ENCODE data around the gene ZNF526.
"Not testable (repeated sequence)": the region's sequence is repeated elsewhere in the genome, so short reads cannot be mapped to it uniquely, and the experiment has no call there.

Gene ZNF526

DNA sequence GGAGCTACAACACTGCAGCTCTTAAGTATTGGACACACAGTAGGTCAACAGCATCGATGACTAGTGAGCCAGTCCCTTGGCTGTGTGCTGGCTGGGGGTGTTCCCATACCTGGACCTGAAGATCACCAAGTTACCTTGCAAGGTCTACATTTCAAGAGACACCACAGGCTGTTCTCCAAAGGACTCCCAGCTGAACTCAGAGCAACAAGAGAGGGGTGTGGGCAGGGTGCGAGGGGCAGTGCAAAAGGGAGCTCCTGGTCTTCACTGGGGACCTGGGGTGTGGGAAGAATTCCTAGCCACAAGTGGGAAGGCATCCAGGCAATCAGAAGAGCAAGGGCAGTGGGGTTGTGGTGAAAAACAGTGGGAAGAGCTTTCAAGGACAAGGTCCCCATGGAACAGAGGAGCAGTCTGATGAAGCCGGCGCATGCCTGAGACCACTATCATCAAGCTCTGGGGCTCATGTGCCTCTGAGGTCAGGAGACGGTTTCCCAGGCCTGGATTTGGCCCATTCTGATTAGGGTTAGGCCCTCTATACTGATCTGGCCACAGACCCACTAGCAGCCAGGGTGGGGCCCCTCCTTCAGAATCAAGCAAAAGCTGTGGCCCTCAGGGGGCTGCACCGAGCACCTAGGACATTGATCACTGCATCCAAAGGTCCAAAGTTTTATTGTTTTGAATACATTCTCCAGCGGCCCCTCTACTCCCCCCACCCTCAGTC lies 27.0 kb downstream of the ZNF526 start:
- no peak for DNase-seq (ENCODE audit: low read depth)

DNA sequence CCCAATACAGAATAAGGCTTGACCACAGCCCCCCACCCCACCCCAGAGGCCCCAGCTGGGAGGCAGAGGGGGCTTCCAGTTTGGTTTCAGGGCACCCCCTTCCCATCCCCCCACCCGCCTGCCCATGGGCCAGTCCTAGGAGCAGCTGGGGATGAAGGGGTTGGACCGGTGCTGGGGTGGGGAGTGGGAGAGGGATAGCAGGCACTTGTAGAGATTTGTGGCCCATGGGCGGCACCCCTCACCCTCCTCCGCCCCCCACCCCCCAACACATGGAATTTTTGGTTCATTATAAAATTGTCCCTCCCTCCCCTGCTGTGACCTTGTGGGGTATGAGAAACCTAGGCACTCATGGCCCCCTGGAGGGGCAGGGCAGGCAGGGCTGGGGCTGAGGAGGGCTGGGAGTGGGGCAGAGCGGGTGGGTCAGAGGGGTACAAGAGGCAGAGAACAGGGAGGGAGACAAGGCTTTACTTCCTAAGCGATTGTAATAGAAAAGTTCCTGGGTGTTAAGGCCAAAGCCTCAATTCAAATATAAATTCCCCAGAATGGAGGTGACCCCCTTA lies 27.6 kb downstream of the ZNF526 start:
- DNase-seq (ENCODE audit: low read depth), result no peak

DNA sequence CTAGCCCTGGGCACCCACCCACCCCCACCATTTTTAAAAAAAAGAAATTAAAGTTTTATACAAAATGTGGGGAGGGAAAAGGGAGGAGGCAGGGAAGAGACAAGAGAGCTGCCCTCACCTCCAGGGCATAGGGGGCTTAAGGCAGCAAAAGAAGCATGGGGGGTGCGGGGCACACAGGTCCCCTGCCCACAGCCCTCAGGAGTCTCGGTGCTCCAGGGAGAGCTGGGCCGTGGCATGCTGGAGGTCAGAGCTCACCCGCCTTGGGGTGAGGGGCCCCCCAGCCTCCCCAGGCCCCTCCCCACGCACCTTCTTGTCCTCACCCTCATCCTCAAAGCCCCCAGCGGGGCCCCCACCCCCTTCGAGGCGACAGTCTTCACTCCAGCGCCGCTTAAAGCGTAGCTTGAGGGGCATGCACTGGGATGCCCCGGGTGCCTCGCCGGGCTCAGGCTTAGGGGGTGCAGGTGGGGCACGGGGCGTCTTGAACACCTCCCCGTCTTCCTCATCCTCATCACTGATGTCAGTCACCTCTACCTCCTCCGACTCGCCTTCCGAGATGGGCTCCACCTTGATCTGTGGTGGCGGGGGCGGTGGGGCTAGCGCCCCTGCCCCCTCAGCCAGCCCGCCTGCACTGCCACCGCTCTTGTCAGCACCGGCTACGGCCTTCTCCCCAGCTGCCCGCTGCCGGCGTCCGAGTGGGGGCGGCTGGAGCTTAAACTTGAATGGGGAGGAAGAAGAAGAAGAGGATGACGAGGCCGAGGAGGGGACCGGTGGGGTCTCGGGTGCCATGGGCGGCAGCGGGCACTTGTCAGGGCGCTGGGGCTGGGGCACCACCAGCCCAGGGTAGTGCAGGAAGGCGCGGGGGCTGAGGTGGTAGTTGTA lies 28.4 kb downstream of the ZNF526 start:
- DNase-seq (ENCODE audit: low read depth), result no peak

DNA sequence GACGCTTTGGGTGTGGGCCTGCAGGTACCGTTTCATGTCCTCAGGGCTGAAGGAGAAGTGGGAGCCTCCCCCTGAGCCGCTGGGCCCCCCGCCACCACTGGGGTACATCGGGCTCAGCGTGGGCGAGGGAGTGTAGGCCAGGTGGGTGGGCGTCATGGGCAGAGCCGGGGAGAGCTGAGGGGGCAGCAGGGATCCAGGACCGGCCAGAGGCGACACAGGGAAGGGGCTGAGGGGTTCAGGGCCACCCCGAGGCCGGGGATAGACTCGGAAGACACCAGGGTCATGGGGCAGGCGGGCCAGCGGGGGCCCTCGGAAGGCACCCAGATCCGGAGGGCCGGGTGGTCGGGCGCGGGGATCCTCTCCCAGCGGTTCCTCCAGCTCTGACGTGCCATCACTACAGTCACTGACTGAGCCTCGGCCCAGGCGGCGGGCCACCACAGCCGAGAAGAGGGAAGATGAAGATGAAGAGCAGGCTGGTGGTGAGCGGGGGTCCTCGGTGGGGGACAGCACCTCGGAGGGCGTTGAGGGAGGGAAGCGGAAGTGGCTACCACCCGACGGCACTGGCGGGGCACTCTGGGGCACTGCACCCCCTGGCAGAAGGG lies 29.1 kb downstream of the ZNF526 start:
- no peak for DNase-seq (ENCODE audit: low read depth)

DNA sequence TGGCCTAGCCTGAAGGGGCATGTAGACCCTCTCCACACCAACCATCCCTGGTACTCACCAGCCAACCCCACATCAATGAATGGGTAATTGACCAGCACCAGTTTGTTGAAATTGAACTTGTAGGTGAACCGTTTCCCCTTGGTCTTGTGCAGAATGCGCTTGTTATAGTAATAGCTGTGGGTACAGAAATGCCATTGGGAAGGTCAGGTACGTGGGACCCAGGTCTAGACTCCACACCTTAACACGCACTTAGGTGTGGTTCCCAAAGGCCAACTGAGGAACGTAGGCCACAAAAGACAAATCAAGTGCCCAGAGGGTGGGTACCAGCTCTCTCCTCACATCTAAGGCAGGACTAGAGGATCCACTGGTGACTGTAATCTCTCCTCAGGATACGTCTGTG lies 29.7 kb downstream of the ZNF526 start:
- DNase-seq (ENCODE audit: low read depth), result no peak

DNA sequence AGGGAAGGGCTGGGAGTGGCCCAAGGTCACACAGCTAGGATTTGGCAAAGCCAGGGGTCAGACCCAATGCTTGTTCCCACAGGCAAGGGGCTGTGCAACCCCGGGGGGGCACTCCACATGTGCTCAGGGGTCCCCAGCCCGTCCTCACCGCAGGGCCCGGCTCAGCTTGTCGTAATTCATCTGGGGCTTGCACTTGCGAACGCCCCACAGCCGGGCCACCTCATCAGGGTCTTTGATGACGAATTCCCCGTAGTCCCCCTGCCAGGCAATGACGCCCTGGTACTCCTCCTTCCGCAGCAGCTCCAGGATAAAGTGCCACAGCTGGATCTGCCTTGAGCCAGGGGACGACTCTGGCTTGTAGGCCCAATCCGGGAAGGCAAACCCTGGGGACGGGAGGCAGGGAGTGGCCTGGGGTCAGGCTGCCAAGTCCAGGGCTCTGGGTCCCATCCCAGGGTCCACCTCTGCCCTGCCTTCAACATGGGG lies 30.1 kb downstream of the ZNF526 start:
- DNase-seq (ENCODE audit: low read depth), result no peak

DNA sequence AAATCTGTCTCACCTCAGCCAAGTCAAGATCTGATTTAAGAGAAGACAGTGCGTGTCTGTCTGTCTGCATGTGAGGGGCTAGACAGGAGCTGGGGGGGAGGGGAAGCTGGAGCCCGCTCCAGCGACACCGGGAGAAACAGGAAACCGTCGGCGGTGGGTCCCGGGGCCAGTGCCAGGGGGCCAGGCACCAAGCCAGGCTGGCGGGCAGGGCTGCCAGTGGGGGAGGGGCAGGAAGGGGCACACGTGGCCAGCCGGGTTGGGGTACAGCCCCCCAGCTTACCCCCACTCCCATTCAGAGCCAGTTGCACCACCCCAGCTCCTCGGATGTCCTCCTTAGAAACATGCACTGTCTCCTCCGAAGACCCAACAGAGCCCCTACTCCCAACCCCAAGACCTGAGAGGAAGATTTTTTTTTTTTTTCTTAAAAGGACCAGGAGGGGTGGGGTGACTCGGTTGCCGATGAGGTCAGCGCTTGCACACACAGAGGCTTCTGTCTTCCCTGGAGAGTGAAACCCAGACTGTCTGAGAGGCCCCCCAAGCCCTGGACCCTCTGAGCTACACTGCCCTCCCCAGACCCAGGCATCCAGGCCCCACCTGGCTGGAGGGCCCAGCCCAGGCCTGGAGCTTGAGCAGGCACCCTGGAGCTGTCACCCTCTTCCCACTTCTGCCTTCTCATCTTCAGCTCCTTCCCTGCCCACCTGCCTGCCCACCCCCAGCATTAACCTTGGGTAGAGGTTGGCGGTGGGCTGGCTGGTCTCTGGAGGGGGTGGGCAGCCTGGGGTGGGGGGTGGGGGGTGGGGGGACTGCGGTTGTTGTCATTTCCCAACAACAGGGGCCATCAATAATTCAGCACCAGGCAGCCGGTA lies 30.8 kb downstream of the ZNF526 start:
- DNase-seq (ENCODE audit: low read depth), result no peak

DNA sequence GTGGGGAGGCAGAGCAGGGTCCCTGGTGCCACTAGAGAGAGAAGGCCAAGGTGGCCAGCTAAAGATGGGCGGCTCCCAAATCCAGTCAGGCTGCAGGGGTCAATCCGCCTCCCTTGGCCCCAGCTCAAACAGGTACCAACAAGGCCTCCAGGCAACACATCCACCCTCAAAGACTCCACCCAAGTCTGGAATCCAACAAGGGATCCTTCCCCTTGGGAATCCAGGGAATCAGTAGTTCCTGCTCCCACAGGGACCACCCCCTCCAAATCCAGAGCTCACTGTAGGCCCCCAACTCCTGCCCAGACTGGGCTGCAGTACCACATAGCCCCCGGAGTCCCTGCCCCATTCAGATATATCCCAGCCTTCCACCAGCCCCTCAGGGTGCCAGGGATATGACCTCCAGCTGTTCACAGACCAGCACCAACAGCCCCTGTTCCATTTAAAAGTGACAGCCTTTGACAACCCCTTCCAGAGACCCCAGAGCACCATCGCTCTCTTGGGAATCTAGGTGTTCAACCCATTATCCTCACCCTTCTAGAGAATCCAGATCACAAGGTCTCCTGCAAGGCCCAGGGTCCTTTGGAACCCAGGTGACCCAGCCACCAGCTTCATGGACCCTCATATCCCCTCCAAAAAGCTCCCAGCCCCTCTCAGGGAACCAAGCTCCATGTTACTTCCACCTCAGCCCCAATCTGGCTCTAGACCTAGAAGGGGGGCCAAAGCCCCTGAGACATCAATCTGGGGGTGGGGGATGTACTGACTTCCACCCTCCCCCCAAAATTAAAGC lies 31.7 kb downstream of the ZNF526 start:
- DNase-seq (ENCODE audit: low read depth), result no peak

DNA sequence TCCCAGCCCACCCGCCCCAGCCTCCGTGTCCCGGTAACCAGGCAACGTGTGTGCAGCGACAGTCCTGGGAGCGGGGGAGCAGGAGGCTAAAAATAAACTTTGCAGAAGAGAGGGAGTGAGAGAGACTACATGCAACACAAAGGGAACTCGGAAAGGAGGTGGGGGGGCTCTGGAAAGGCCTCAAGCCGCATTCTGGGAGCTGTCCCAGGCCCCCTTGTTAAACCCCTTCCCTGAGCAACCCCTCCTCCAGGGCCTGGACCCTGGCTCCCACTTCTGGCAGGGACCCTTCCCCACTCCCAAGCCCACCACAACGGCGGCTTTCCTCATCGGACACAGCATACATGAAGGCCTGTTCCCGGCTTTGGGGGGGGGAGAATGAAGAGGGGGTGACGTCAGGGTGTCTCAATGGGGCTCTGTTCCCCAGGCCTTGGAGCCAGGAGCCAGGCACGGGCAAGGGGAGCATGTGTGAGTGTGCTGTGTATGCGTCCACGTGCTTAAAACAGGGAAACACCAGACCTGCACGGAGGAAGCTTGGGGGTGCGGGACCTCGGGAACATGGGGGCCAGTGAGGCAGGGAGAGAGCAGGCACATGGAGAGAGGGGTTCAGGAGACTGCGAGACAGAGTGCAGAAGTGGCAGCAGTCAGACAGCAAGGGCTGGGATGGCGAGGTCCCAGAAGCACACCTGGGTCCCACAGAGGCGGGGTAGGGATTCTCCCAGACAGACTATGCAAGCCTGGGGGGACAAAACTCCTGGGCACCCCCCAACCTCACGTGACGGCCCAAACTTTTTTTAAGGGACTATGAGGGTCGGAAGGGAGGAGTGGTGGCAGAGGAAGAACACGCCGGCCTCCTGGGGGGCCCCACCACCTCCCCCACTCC lies 32.5 kb downstream of the ZNF526 start:
- no peak for DNase-seq (ENCODE audit: low read depth)

DNA sequence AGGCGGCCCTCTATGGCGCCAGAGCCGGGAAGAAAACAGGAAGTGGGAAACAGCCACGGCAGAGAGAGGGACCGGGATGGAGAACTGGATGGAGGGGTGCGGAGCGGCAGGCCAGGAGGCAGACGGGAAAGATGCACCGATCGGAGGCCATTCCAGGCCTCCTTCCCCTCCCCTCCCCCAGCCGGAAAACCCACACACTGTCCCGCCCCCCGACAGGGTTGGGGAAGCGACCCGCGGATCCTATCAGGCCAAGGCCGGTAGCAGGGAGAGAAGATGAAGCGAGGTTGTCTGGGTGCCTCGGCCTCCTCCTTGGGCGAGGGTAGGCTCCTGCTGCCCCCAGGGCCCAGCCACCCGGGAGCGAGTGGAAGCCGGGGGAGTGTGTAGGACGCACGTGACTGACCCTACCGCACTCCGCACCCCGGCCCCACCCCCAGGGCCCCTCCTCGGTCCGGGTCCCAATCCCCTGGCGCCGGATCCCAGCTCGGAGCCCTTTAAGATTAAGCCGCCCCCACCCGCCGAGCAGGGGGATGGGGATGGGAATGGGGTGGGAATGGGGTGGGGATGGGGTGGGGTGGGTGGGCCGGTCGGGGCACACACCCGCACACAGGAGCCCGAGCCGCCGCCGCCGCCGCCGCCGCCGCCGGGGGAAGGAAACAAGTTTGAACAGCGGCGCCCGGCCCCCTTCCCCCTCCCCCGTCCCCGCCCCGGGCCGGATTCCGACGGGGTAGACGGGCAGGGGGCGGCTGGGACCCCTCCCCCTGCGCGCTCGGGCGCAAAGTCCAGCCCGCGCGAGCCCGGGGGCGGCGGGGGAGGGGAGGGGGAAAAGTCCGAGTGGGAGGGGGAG lies 33.4 kb downstream of the ZNF526 start:
- DNase-seq (ENCODE audit: low read depth), result no peak

DNA sequence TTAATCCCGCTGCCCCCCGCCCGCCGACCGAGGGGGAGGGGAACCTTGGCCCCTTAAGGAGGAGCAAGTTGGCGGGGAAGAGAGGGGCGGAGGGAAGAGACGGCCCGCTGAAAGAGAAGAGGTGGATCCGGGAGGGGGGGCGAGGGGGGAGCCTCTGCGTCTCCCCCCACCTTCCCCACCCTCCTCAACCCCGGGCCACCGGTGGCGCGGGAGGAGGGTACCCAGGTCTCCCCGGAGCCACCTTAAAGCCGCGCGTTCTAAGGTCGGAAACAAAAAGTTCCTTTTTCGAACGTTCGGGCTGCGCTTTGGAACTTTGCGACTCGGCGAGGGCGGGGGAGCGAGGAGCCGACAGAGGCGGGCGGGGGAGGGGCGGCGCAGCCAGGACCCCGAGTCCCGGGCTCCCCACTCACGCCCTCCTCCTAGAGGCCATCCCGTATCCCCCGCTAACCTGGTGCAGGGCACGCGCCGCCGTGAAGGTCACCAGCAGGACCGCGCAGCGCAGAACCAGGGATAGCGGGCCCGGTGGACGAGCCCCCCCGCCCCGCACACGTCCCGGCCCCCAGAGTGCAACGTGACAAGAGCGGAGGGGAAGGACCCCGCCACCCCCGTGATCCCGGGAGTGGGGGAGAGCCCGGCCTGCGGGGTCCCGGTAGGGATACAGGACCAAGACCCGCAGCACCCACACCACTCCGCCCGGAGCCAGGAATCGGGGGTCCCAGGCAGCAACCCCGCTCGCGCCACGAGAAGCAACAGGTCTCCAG lies 34.2 kb downstream of the ZNF526 start:
- DNase-seq (ENCODE audit: low read depth), result no peak

DNA sequence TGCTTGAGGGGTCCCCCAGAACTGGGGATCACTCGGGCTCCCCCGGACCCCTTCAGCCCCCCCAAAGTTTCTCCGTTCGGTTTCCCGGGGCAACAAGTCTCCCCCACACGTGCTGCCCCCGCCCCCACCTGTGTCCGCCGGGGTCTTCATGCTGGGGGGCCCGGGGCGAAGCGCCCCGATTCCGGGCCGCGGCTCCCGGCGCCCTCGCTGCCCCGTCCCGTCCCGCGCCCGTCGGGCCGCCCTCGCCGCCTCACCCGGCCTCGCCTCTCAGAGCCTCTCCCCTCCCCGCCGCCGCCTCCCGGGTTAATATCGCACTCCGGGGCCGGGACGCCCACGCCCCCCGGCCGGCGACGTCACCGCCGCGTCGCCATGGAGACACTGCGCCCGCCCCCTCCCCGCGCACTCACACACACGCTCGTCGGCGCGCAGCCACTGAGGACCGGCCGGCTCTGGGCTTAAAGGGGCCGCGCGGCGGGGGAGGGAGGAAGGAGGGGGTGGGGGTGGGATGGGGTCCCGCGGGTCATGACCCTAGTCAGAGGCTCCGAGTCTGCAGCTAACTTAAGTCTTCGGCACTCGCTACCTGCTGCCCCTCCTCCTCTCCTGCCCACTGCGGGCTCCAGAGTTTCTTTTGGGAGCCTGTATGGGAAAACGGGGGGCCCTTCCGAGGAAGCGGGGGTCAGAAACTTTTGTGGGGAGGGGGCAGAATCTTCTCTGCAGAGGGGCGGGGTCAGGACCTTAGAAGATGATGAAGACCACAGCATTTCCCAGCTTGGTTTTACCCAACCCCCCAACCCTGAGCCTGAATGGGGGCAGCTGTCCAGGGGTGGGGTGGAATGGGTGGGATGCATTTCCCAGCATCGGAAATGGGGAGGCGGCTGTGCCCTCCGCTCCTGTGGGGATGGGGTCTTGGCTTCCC lies 35.0 kb downstream of the ZNF526 start, which contains the start of gene ERF:
Gene ERF, minus strand, starts transcription at position 279 of the 916 bp plus-strand sequence. Its CDS starts 129 bp downstream, at position 150.
- DNase-seq (ENCODE audit: low read depth), result no peak

DNA sequence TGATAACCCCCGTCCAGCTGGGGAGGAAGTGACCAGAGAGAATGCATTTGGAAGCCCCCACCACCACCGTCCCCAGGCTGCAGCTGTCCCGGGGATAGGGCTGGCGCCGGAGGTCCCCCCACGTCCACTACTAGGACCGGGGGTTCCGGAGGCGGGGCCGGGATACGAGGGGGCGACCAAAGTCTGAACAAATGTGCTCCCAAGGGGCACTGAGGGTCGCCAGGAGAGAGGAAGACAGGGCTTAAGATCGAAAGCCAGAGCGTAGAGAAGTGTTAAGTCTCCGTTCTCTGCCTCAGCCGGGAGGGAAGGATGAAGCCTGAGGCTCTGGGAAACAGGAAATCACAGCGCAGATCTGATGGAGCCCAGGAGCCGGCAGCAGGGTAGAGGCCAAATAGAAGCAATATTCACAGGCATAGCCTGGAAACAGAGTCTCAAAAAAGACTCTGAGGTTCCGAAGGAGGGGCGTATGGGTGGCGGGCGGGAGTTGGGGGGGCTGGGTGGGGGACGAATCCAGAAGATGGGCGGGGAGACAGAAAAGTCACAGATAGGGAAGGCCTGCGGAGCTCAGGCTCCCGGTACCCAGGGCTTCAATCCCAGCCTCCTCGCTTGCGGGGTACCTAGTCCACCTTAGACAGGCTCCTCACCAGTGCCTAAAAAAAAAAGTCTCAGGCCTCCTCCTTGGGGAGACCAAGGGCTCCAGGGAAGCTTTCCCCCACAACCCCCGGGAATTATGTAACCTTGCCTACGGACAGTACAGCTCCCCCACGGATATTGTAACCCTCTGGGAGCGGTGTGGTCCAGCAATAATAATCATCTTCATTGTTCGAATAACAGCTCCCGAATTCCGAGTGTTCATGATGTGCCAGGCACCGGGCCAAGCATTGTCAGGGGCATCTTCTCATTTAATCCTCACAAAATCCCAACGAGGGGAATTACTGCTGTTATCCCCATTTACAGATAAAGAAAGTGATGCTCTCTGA lies 35.9 kb downstream of the ZNF526 start:
- no peak for DNase-seq (ENCODE audit: low read depth)

DNA sequence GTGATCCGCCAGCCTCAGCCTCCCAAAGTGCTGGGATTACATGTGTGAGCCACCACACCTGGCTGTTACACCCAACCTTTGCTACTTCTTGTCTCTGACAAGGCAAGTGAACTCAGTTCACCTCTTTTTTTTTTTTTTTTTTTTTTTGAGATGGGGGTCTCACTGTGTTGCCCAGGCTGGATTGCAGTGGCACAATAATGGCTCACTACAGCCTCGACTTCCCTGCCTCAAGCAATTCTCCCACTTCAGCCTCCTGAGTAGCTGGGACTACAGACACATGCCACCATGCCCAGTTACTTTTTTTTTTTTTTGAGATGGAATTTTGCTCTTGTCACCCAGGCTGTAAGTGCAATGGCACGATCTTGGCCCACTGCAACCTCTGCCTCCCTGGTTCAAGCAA lies 37.7 kb downstream of the ZNF526 start:
- DNase-seq (ENCODE audit: low read depth), result not testable (repeated sequence)

DNA sequence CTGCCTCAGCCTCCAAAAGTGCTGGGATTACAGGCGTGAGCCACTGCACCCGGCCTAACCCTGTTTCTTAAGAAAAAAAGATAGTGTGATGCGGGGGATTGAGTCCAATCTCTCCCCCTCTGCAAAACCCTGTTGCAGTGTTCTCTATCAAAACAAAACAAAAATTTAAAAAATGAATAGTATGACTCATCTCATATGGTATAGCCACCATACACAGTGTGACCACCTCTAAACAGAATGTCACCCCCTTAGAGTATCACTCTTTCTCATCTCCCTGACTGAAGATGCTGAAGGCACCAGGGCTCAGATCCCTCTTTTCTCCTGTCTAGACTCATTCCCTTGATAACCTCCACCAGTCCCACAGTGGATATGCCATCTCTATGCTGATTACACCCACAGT lies 41.7 kb downstream of the ZNF526 start:
- DNase-seq (ENCODE audit: low read depth), result no peak

DNA sequence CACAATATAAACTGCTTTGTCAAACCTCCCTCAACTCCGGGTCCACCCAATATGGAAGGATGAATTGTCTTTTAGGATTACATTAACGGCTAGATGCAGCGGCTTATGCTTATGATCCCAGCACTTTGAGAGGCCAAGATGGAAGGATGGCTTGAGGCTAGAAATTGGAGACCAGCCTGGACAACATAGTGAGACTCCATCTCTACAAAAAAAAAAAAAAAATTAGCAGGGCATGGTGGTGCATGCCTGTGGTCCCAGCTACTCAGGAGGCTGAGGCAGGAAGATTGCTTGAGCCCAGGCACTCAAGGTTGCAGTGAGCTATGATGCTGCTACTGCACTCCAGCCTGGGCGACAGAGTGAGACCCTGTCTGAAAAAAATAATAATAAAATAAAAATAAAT lies 46.0 kb downstream of the ZNF526 start:
- DNase-seq (ENCODE audit: low read depth), result not testable (repeated sequence)

All from HS-5 (cell line).